AG04450 (cell line): ENCODE measurements around the gene MYO10. TPM values are rescaled to one million over a fixed set of nuclear protein-coding genes. Genes with fewer than 3 reads are reported as not detected.

Experiments used
- CTCF ChIA-PET: fragments of 300-600, 350-600 bp; formaldehyde crosslinking; extraction: SDS; loops from one replicate; lab custom pipeline; 2022; ENCODE audit warnings: antibody characterized with exemption, inconsistent platforms; lab: Charles Lee
- POLR2A ChIA-PET: fragments of 350-600 bp; formaldehyde crosslinking; extraction: SDS; loops from one replicate; lab custom pipeline; 2021; ENCODE audit warnings: antibody characterized with exemption, inconsistent platforms; lab: Yijun Ruan, JAX
- DNase-seq: peaks from one replicate; pipeline ENCODE4 v3.0.0-alpha.2; 2011; ENCODE audit warnings: low read depth, low spot score
- H3K27ac ChIP-seq: one replicate; pipeline ENCODE4 v1.5.1; 2012; ENCODE audit warnings: low read depth, low read length, control low read depth
- H3K27me3 ChIP-seq: one replicate; pipeline ENCODE4 v1.6.0; 2012; ENCODE audit warnings: low read length; ENCODE audit not compliant: control insufficient read depth, insufficient read depth
- H3K4me3 ChIP-seq: 2 replicates; pipeline ENCODE4 v1.5.1; 2011; ENCODE audit warnings: mild to moderate bottlenecking, low read depth, low read length, control low read depth
- H3K9me3 ChIP-seq: 2 replicates; pipeline ENCODE4 v1.5.1; 2012; ENCODE audit warnings: low read length; ENCODE audit not compliant: control insufficient read depth, insufficient read depth
- polyA plus RNA-seq: library from polyadenylated mRNA; depleted of rRNA; stranded (reverse); fragments of >200 nt; gene quantifications from 2 replicates; pipeline ENCODE4 v1.2.3, GENCODE V29; 2011
- TF ChIP-seq, protein P1 (sequence below): IDR thresholded peaks from 2 replicates; pipeline ENCODE4 v1.5.1; 2011; ENCODE audit warnings: low read depth, low read length, control low read depth, inconsistent platforms

The MYO10 gene
- polyA plus RNA-seq, 1 experiment: 37.0 TPM

DNA sequence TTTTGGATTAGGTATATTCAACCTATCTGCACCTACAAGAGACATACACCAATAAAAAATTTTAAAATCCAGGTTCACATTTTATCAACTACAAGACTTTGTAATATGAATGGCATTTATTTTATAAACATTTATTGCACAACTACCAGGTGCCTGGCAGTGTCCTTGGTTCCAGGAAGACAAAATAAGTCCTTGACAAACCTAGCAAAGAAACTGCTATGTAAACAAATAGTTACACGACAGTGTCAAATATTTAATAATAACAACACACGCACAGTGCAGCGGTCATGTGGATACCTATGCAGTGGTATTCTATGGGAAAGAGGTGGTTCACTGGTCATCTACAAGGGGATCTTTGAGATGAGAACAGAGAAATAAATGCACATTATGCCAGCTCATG, 120.7 kb downstream of the MYO10 start:
- ChIA-PET POLR2A (interaction anchor here (0.7 kb wide), 1 partner anchor 11 kb away, joined by 3 read pairs; no protein-coding TSS in a partner anchor), CTCF (interaction anchor here (0.7 kb wide), 3 partner anchors 24 to 316 kb away, joined by 3 read pairs; no protein-coding TSS in a partner anchor)
- no peaks in the 10 kb centered on the region for H3K9me3 ChIP-seq
- no peak overlapping the region for H3K4me3 ChIP-seq
- no peak overlapping the region for H3K27ac ChIP-seq
- no peaks in the 10 kb centered on the region for H3K27me3 ChIP-seq
- DNase-seq: no peak
- TF ChIP-seq, protein P1, sequence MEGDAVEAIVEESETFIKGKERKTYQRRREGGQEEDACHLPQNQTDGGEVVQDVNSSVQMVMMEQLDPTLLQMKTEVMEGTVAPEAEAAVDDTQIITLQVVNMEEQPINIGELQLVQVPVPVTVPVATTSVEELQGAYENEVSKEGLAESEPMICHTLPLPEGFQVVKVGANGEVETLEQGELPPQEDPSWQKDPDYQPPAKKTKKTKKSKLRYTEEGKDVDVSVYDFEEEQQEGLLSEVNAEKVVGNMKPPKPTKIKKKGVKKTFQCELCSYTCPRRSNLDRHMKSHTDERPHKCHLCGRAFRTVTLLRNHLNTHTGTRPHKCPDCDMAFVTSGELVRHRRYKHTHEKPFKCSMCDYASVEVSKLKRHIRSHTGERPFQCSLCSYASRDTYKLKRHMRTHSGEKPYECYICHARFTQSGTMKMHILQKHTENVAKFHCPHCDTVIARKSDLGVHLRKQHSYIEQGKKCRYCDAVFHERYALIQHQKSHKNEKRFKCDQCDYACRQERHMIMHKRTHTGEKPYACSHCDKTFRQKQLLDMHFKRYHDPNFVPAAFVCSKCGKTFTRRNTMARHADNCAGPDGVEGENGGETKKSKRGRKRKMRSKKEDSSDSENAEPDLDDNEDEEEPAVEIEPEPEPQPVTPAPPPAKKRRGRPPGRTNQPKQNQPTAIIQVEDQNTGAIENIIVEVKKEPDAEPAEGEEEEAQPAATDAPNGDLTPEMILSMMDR: no peak

- DNase-seq: no peak
- H3K4me3 ChIP-seq: no peak overlapping the region
- POLR2A ChIA-PET: interaction anchor here (0.6 to 0.7 kb wide), 2 partner anchors 52 to 353 kb away, joined by 3 read pairs; no protein-coding TSS in a partner anchor
- CTCF ChIA-PET: interaction anchor here (0.7 to 1.2 kb wide), 3 partner anchors 21 to 377 kb away, joined by 3 to 6 read pairs (median 4); no protein-coding TSS in a partner anchor
- TF ChIP-seq, protein P1: no peak
- H3K27ac ChIP-seq: no peak overlapping the region
- H3K27me3 ChIP-seq: no peaks in the 10 kb centered on the region
- no peaks in the 10 kb centered on the region for H3K9me3 ChIP-seq
These were observed 123.2 kb downstream of the MYO10 start for GRCh38 chr5:16812911-16813310.

DNA sequence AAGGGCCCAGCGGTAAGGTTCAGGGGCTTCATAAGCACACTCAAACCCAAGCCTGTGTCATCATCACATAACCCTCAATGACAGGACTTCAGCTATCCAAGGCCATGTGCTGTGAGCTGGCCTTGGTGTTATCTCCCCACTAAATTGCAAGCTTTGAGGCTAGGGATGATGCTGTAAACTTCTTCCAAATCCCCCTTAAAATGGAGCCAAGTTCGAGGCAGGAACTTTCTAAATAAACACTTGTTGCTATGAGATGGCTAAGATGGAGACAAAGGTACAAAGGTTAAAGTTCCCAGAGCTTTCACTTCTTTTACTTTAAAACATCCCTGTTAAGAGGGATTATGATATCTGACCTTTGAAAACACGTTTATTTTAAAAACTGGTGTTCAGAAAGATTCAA, 123.6 kb downstream of the MYO10 start:
- POLR2A ChIA-PET: interaction anchor here (0.6 kb wide), 1 partner anchor 352 kb away, joined by 3 read pairs; no protein-coding TSS in a partner anchor
- peak overlapping the region; percentile 57 for H3K27ac ChIP-seq
- no peak overlapping the region for H3K4me3 ChIP-seq
- no peak for DNase-seq
- H3K27me3 ChIP-seq: no peaks in the 10 kb centered on the region
- TF ChIP-seq, protein P1: no peak
- no peaks in the 10 kb centered on the region for H3K9me3 ChIP-seq
- CTCF ChIA-PET: interaction anchor here (0.7 to 1.2 kb wide), 3 partner anchors 21 to 378 kb away, joined by 3 to 6 read pairs (median 4); no protein-coding TSS in a partner anchor

- no peaks in the 10 kb centered on the region; the same call in 1 of the 2 replicates for H3K9me3 ChIP-seq
- no peak for DNase-seq
- TF ChIP-seq, protein P1: no peak
- H3K4me3 ChIP-seq: no peak overlapping the region
- peak overlapping the region; percentile 31 for H3K27ac ChIP-seq
- POLR2A ChIA-PET: interaction anchor here (0.6 to 0.7 kb wide), 2 partner anchors 25 to 45 kb away, joined by 6 read pairs; no protein-coding TSS in a partner anchor
- CTCF ChIA-PET: interaction anchor here (0.7 kb wide), 1 partner anchor 237 kb away, joined by 4 read pairs; no protein-coding TSS in a partner anchor
- no peaks in the 10 kb centered on the region for H3K27me3 ChIP-seq
These were observed 125.8 kb downstream of the MYO10 start for GRCh38 chr5:16810208-16810854.
